Gastroesophageal sphincter (tissue), 3 donors: ENCODE measurements around the gene HSD3B1.

ENCODE experiments used
- CTCF ChIP-seq, 4 experiments: fragments of 200-600 bp in 2 of 4; fragments of 450-650 bp in 2 of 4; sonication (generic) in 1 of 4; IDR thresholded peaks; one replicate each; pipeline ENCODE4 v1.5.1; 2017 to 2019; ENCODE audit warnings: antibody characterized with exemption in 4 of 4, mild to moderate bottlenecking in 2 of 4, moderate library complexity in 2 of 4
- POLR2A ChIP-seq, 2 donors: fragments of 450-650 bp; IDR thresholded peaks; one replicate each; pipeline ENCODE4 v1.6.1; 2017; ENCODE audit warnings: antibody characterized with exemption in 2 of 2, mild to moderate bottlenecking in 2 of 2, moderate library complexity in 1 of 2
- POLR2AphosphoS5 ChIP-seq: sonication (generic); formaldehyde crosslinking; IDR thresholded peaks from one replicate; pipeline ENCODE4 v1.6.1; 2017; ENCODE audit warnings: antibody characterized with exemption

GRCh38 chr1:119470377-119470776, 36.6 kb upstream of the HSD3B1 start:
- TF ChIP-seq CTCF (IDR thresholded peaks at IDR 0.05): no peak
- TF ChIP-seq POLR2AphosphoS5: no peak
- TF ChIP-seq POLR2A (IDR thresholded peaks at IDR 0.05): no peak
